GM19193 (cell line): ENCODE measurements around the gene PIK3CD.

Source experiments
- POLR2A ChIP-seq: IDR thresholded peaks from 4 replicates; pipeline ENCODE4 v1.6.1; 2011; ENCODE audit not compliant: insufficient read depth, insufficient read length; ENCODE audit errors: extremely low read depth

PIK3CD gene

GRCh38 chr1:9774712-9775679, 123.5 kb downstream of the PIK3CD start:
- no peak for TF ChIP-seq POLR2A

- TF ChIP-seq POLR2A: no peak
Observed at GRCh38 chr1:9776685-9777084, 125.2 kb downstream of the PIK3CD start.
